Neural crest cell (in vitro differentiated cells): ENCODE data around the gene CALML5. TPM values are rescaled to one million over a fixed set of nuclear protein-coding genes. Genes with fewer than 3 reads are reported as not detected.

ENCODE experiments used
- DNase-seq: peaks from one replicate; pipeline ENCODE4 v3.0.0; 2021; ENCODE audit warnings: low read depth, mixed read lengths, low spot score
- H3K27ac Mint-ChIP-seq: one replicate; pipeline ENCODE4 v1.8.0; 2021; ENCODE audit warnings: mild to moderate bottlenecking, mixed read lengths; ENCODE audit not compliant: unreplicated experiment
- H3K27me3 Mint-ChIP-seq: 2 replicates; pipeline ENCODE4 v1.8.0; 2021; ENCODE audit warnings: low read depth, mild to moderate bottlenecking, mixed read lengths
- H3K36me3 Mint-ChIP-seq: 2 replicates; pipeline ENCODE4 v1.8.0; 2021; ENCODE audit warnings: low read depth, mild to moderate bottlenecking, mixed read lengths
- H3K4me1 Mint-ChIP-seq: 2 replicates; pipeline ENCODE4 v1.8.0; 2021; ENCODE audit warnings: mixed read lengths
- H3K4me3 Mint-ChIP-seq: one replicate; pipeline ENCODE4 v1.8.0; 2021; ENCODE audit warnings: mild to moderate bottlenecking, mixed read lengths
- H3K9me3 Mint-ChIP-seq: 2 replicates; pipeline ENCODE4 v1.8.0; 2021; ENCODE audit warnings: mixed read lengths
- total RNA-seq: library from RNA; stranded (reverse); gene quantifications from 2 replicates; pipeline ENCODE4 v1.2.1, GENCODE V29; 2021
- TF ChIP-seq, protein P1 (sequence below): fragments of 200-600 bp; sonication (generic); conservative IDR thresholded peaks from 2 replicates; pipeline ENCODE4 v1.5.0; 2021; ENCODE audit warnings: antibody characterized with exemption, mild to moderate bottlenecking

The CALML5 gene
- total RNA-seq, 1 donor from 2014 or later = not detected

DNA sequence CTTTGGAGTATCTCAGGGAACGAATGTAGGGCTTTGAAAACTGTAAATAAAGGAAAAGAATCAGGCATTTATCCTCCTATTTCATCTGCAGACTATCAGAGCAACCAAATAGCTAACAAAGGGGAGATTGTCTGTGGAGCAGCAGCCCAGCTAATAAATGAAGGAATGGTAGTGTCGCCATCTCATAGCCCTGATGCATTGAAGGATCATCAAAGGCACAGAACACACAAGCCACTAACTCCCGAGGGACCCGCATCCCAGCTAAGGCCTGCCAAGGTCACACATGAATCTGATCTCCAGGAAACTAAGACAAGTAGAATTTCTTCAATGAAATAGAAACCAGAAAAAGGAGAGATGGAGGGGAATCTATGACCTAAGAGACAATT is 38.2 kb downstream of the CALML5 start:
- DNase-seq = no peak
- Mint-ChIP-seq H3K9me3 (peaks cover 10% of the 10 kb centered on the region), H3K4me3 (peak overlapping the region; percentile 49), H3K27ac (peak overlapping the region; percentile 22), H3K27me3 (no peaks in the 10 kb centered on the region), H3K4me1 (peaks cover 40% of the 10 kb centered on the region), H3K36me3 (peaks cover 51% of the 10 kb centered on the region)
- TF ChIP-seq, protein P1, sequence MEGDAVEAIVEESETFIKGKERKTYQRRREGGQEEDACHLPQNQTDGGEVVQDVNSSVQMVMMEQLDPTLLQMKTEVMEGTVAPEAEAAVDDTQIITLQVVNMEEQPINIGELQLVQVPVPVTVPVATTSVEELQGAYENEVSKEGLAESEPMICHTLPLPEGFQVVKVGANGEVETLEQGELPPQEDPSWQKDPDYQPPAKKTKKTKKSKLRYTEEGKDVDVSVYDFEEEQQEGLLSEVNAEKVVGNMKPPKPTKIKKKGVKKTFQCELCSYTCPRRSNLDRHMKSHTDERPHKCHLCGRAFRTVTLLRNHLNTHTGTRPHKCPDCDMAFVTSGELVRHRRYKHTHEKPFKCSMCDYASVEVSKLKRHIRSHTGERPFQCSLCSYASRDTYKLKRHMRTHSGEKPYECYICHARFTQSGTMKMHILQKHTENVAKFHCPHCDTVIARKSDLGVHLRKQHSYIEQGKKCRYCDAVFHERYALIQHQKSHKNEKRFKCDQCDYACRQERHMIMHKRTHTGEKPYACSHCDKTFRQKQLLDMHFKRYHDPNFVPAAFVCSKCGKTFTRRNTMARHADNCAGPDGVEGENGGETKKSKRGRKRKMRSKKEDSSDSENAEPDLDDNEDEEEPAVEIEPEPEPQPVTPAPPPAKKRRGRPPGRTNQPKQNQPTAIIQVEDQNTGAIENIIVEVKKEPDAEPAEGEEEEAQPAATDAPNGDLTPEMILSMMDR = no peak

DNA sequence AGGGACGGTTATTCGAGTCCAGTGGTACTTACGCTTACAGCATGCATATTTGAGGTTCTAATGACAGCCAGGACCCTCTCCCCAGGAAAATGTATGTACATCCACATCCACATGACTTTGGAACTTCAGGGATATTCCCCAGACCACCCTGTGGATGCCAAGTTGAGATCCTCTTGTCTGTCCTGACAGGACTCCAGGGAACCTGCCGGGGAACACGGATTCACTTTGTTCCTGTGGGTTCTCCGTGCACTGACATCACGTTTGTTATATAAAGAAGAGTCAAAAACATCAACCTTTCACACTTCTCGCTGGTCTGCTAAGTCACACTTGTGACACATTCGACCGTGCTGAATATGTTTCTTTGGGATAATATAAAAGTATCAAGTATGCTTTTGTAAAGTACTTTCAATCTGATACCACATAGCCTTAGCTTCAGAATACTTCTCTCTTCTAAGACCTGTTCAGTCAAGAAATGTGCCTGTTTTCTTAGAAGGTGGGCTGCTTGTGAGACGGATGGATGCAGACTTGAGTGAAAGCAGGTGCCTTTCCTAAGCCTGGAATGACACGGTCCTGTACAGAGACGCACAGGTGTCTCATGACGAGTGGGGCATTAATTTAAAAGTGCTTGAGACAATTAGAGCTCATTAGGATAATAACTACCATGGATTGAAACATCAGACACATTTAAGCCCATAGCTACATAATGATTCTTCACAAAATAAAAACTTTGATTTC is 38.7 kb downstream of the CALML5 start:
- Mint-ChIP-seq H3K9me3 (peaks cover 10% of the 10 kb centered on the region), H3K4me3 (peak overlapping the region; percentile 49), H3K4me1 (peaks cover 37% of the 10 kb centered on the region), H3K27me3 (no peaks in the 10 kb centered on the region), H3K36me3 (peaks cover 51% of the 10 kb centered on the region), H3K27ac (peak overlapping the region; percentile 38)
- TF ChIP-seq, protein P1 = no peak
- DNase-seq = no peak

DNA sequence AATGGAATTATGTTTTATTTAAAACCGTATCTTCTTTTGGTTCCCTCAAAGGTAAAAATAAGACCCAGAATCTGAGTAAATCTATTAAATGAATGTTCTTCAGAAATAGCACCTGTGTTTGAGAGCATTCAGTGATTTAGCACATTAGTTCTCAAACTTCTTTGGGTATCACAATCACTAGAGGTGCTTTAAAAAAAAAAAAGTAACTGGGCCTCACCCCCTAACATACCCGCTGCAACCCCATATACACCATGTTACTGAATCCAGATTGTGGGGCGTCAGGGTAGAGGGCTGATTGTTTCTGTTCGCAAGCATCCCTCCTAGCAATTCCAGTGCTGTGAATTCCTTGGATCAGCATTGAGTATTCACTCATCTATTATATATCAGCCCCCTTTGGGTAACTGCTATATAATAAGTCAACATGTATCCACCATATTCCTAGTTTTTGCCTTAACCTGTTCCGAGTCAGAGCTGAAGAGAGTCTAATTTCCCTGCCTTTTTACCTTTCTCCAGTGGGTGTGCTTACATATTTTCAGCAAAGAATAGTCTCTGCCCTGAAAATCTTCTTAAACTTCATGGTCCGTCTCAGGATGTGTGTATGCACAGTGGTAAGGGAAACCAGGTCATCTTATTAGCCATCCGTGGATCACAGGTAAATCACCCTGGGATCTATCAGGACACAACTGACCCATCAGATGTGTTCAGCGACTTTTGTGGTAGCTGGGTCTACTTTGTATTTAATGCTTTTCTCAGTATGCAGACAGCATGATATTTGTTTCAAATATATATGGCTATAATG is 40.2 kb downstream of the CALML5 start:
- H3K36me3 Mint-ChIP-seq = peaks cover 51% of the 10 kb centered on the region
- TF ChIP-seq, protein P1 = no peak

DNA sequence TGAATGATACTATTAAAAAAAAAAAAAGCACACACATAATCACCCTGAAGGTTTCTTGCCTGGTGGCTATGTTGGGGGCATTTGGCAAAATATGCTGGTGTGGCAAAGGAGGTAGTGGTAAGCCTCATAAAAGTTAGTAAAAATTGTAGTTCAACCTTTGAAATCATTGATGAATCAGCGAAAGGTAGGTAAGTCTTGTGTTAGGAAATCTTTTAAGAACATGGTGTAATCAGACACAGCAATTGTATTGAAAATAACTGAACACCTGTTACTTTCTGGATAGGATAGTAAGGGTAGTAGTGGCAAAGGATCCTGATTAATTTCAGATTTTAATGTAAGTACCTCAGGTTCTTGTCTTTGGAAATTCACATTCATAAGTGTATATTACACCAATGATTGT is 40.9 kb downstream of the CALML5 start:
- no peak overlapping the region for H3K4me3 Mint-ChIP-seq

More for the DNA sequence above, 40.2 kb downstream of the CALML5 start:
- Mint-ChIP-seq H3K27me3 (no peaks in the 10 kb centered on the region), H3K4me1 (peaks cover 28% of the 10 kb centered on the region), H3K9me3 (peaks cover 6% of the 10 kb centered on the region), H3K4me3 (no peak overlapping the region), H3K27ac (no peak overlapping the region)
- no peak for DNase-seq

DNA sequence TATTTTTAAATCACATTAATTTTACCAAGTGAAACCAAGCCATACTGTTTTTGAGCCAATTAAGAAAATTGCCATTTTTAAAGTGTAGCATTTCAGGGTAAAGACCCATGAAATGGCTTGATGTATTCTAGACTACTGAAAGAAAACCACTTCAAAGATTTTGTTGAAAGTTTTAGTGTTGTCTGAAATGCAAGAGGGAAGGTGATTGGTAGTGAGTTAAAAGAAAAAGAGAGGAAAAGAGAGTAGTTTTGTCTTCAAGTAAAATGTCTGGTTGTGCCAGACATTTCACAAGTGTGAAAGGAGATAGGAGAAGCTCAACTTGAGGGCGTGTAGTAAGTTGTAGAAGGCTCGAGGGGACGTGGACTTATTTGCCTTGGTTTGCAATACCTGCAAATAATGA is 41.6 kb downstream of the CALML5 start:
- Mint-ChIP-seq H3K36me3 (peaks cover 45% of the 10 kb centered on the region), H3K27ac (no peak overlapping the region), H3K4me1 (peaks cover 21% of the 10 kb centered on the region), H3K4me3 (no peak overlapping the region), H3K27me3 (no peaks in the 10 kb centered on the region), H3K9me3 (no peaks in the 10 kb centered on the region)
- DNase-seq = no peak
- TF ChIP-seq, protein P1 = no peak

More for the DNA sequence above, 40.9 kb downstream of the CALML5 start:
- peaks cover 3% of the 10 kb centered on the region for H3K9me3 Mint-ChIP-seq
- peaks cover 48% of the 10 kb centered on the region for H3K36me3 Mint-ChIP-seq
- DNase-seq = no peak
- no peak overlapping the region for H3K27ac Mint-ChIP-seq
- TF ChIP-seq, protein P1 = no peak
- H3K4me1 Mint-ChIP-seq = peaks cover 24% of the 10 kb centered on the region
- no peaks in the 10 kb centered on the region for H3K27me3 Mint-ChIP-seq
